A673 (cell line): ENCODE measurements around the gene AP3S2.

ENCODE experiments used
- EZH2 ChIP-seq: fragments of 200-600 bp; sonication (generic); IDR thresholded peaks from 2 replicates; pipeline ENCODE4 v1.6.1; 2017; ENCODE audit warnings: borderline replicate concordance, low read depth, mild to moderate bottlenecking, mixed read lengths, antibody characterized with exemption, low read length; ENCODE audit not compliant: poor library complexity, severe bottlenecking
- TF ChIP-seq, protein P1 (sequence below): fragments of 300-800, 200-600 bp; sonication (generic); conservative IDR thresholded peaks from 2 replicates; pipeline ENCODE4 v1.5.1; 2017; ENCODE audit warnings: low read depth, mild to moderate bottlenecking, antibody characterized with exemption, low read length, moderate library complexity, mixed read lengths

DNA sequence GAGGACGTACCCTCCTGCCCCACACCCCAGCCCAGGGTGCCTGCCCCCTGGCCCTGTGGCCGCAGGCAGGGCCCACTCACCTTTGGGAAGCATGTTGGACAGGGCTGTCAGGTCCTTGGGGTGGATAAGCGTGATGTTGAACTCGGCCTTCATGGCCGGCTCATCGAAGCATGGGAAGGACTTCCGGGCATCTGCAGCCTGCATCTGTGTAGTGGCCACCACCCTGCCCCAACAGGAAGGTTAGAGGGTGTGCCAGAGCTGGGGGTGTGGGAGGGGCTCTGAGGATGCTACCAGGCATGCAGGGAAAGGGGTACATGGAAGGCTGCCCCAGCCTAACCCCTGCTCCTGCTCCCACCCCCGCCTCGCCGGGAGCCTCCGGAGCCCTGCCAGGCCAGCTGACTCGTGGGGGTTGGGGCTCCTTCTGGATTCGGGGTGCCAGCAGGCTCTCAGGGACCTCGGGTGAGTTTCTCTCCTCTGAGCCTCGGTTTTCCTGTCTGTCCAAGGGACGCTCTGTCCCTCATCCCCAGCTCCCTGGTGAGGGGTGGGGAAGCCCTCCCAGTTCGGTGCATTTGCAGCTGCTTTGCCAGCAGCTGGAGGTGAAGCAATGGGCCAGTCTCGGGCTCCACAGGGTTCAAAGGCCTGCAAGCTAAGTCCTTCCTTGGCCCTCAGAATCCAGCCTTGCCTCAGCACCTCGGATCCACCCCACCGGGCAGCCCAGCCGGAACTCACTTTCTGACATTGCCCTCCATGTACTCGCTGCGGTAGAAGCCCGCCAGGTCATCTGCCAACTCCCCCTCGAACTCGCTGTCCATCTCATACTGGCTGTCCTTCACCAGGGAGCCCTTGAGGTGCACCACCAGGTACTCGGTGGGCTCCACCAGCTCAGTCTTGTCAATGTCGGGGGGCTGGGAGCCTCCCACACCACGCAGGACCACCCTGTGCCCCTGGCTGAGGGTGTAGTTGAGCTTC lies 88.3 kb downstream of the AP3S2 start:
- TF ChIP-seq, protein P1, sequence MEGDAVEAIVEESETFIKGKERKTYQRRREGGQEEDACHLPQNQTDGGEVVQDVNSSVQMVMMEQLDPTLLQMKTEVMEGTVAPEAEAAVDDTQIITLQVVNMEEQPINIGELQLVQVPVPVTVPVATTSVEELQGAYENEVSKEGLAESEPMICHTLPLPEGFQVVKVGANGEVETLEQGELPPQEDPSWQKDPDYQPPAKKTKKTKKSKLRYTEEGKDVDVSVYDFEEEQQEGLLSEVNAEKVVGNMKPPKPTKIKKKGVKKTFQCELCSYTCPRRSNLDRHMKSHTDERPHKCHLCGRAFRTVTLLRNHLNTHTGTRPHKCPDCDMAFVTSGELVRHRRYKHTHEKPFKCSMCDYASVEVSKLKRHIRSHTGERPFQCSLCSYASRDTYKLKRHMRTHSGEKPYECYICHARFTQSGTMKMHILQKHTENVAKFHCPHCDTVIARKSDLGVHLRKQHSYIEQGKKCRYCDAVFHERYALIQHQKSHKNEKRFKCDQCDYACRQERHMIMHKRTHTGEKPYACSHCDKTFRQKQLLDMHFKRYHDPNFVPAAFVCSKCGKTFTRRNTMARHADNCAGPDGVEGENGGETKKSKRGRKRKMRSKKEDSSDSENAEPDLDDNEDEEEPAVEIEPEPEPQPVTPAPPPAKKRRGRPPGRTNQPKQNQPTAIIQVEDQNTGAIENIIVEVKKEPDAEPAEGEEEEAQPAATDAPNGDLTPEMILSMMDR, result no peak
- no peak for TF ChIP-seq EZH2
